NOMO-1 treated with DMSO at 0.1 percent for 48 hours (cell line): ENCODE measurements around the gene FGF6.

Experiments
- DNase-seq: peaks from one replicate; lab custom pipeline; 2025; ENCODE audit not compliant: unreplicated experiment; lab: John Stamatoyannopoulos, UW

The FGF6 gene

GRCh38 chr12:4445156-4446101, at the start of gene FGF6:
Gene FGF6, minus strand, starts transcription at chr12:4445815. Its CDS starts 245 bp downstream, at chr12:4445570.
- no peak for DNase-seq

- DNase-seq: no peak
These were observed 45.4 kb upstream of the FGF6 start for GRCh38 chr12:4490973-4491372.

- no peak for DNase-seq
These were observed 43.9 kb upstream of the FGF6 start for GRCh38 chr12:4489556-4489955.

- no peak for DNase-seq
These were observed 41.4 kb upstream of the FGF6 start for GRCh38 chr12:4486980-4487379.

- DNase-seq: no peak
These were observed 40.6 kb upstream of the FGF6 start for GRCh38 chr12:4486049-4486699.

- DNase-seq: peak; percentile 39
These were observed 38.5 kb upstream of the FGF6 start for GRCh38 chr12:4483885-4484823.

GRCh38 chr12:4482936-4483335, 37.3 kb upstream of the FGF6 start:
- DNase-seq: no peak

- no peak for DNase-seq
These were observed 33.3 kb upstream of the FGF6 start for GRCh38 chr12:4478933-4479332.

- DNase-seq: peak; percentile 95
These were observed 31.5 kb upstream of the FGF6 start for GRCh38 chr12:4477129-4477528.

- peak; percentile 82 for DNase-seq
These were observed 26.4 kb upstream of the FGF6 start for GRCh38 chr12:4472046-4472445.

GRCh38 chr12:4471256-4471655, 25.6 kb upstream of the FGF6 start:
- peak; percentile 70 for DNase-seq

- DNase-seq: no peak
These were observed 23.4 kb upstream of the FGF6 start for GRCh38 chr12:4468994-4469393.

- DNase-seq: no peak
These were observed 15.1 kb upstream of the FGF6 start for GRCh38 chr12:4460761-4461160.

- DNase-seq: peak; percentile 8
These were observed 10.2 kb upstream of the FGF6 start for GRCh38 chr12:4455849-4456248.

GRCh38 chr12:4454315-4454860, 8.8 kb upstream of the FGF6 start:
- no peak for DNase-seq

GRCh38 chr12:4451694-4452093, 6.1 kb upstream of the FGF6 start:
- DNase-seq: peak; percentile 40

GRCh38 chr12:4450551-4451112, 5.0 kb upstream of the FGF6 start:
- no peak for DNase-seq

GRCh38 chr12:4449851-4450221, 4.2 kb upstream of the FGF6 start:
- no peak for DNase-seq

- DNase-seq: peak; percentile 24
These were observed 3.6 kb upstream of the FGF6 start for GRCh38 chr12:4448943-4449850.
